Lower leg skin (tissue), 3 donors: ENCODE results near the gene SNU13.

Experiments used
- POLR2A ChIP-seq, 2 donors: fragments of 450-650 bp; IDR thresholded peaks; one replicate each; pipeline ENCODE4 v1.6.1; 2016 to 2017; ENCODE audit warnings: antibody characterized with exemption in 2 of 2, mild to moderate bottlenecking in 1 of 2, moderate library complexity in 1 of 2
- TF ChIP-seq, protein P1 (sequence below), 3 donors: fragments of 450-650 bp; IDR thresholded peaks; one replicate each; pipeline ENCODE4 v1.5.1; 2016; ENCODE audit warnings: antibody characterized with exemption in 3 of 3, mild to moderate bottlenecking in 3 of 3, moderate library complexity in 2 of 3

GRCh38 chr22:41696703-41697102, 8.0 kb upstream of the SNU13 start:
- TF ChIP-seq, protein P1, sequence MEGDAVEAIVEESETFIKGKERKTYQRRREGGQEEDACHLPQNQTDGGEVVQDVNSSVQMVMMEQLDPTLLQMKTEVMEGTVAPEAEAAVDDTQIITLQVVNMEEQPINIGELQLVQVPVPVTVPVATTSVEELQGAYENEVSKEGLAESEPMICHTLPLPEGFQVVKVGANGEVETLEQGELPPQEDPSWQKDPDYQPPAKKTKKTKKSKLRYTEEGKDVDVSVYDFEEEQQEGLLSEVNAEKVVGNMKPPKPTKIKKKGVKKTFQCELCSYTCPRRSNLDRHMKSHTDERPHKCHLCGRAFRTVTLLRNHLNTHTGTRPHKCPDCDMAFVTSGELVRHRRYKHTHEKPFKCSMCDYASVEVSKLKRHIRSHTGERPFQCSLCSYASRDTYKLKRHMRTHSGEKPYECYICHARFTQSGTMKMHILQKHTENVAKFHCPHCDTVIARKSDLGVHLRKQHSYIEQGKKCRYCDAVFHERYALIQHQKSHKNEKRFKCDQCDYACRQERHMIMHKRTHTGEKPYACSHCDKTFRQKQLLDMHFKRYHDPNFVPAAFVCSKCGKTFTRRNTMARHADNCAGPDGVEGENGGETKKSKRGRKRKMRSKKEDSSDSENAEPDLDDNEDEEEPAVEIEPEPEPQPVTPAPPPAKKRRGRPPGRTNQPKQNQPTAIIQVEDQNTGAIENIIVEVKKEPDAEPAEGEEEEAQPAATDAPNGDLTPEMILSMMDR (IDR thresholded peaks at IDR 0.05), result no peak
- TF ChIP-seq POLR2A (IDR thresholded peaks at IDR 0.05), result no peak
